CD4-positive, alpha-beta T cell treated with Interleukin-4 for 1 hour (primary cell): Measurements from ENCODE around the gene SLC25A22.

Experiments
- DNase-seq, 2 donors: peaks; one replicate each; pipeline ENCODE4 v3.0.0-alpha.2; 2020 to 2022

SLC25A22 gene

GRCh38 chr11:788953-789940 lies 8.8 kb downstream of the SLC25A22 start:
- no peak for DNase-seq

GRCh38 chr11:788009-788640 lies 10.0 kb downstream of the SLC25A22 start:
- DNase-seq: no peak

- no peak for DNase-seq
Observed at GRCh38 chr11:787084-787675, 10.9 kb downstream of the SLC25A22 start.

GRCh38 chr11:786235-787083 lies 11.6 kb downstream of the SLC25A22 start:
- DNase-seq: no peak

- DNase-seq: no peak
Observed at GRCh38 chr11:783581-784015, 14.5 kb downstream of the SLC25A22 start.

GRCh38 chr11:782264-783174 lies 15.6 kb downstream of the SLC25A22 start:
- DNase-seq: no peak

GRCh38 chr11:779955-780532 lies 18.0 kb downstream of the SLC25A22 start:
- no peak for DNase-seq

- no peak for DNase-seq
Observed at GRCh38 chr11:778976-779954, 18.8 kb downstream of the SLC25A22 start.

GRCh38 chr11:777288-778255 lies 20.5 kb downstream of the SLC25A22 start, which contains the start of gene GATD1:
TSS of gene GATD1 (minus strand) at chr11:777487. CDS start at chr11:777462, 25 bp downstream.
- peak; percentile 91 to 93 for DNase-seq

- peak in 1 of 2 donors; percentile 20 for DNase-seq
Observed at GRCh38 chr11:776561-777287, 21.4 kb downstream of the SLC25A22 start.

- no peak for DNase-seq
Observed at GRCh38 chr11:776263-776560, 21.9 kb downstream of the SLC25A22 start.

- no peak for DNase-seq
Observed at GRCh38 chr11:774873-775592, 23.0 kb downstream of the SLC25A22 start.

- no peak for DNase-seq
Observed at GRCh38 chr11:773830-774229, 24.3 kb downstream of the SLC25A22 start.

- DNase-seq: no peak
Observed at GRCh38 chr11:773425-773824, 24.7 kb downstream of the SLC25A22 start.

- DNase-seq: no peak
Observed at GRCh38 chr11:772429-773390, 25.4 kb downstream of the SLC25A22 start.

GRCh38 chr11:771617-772204 lies 26.4 kb downstream of the SLC25A22 start:
- no peak for DNase-seq
